DND-41 (cell line): ENCODE results near the gene MSMP.

Experiments
- EZH2 ChIP-seq: IDR thresholded peaks from 3 replicates; pipeline ENCODE4 v1.6.1; 2012; ENCODE audit warnings: borderline replicate concordance, low read depth, mild to moderate bottlenecking, moderate library complexity, low read length, inconsistent platforms; ENCODE audit not compliant: severe bottlenecking
- TF ChIP-seq, protein P1 (sequence below): IDR thresholded peaks from 2 replicates; pipeline ENCODE4 v1.5.1; 2012; ENCODE audit warnings: borderline replicate concordance, low read length, moderate library complexity, mild to moderate bottlenecking; ENCODE audit not compliant: poor library complexity, severe bottlenecking; ENCODE audit errors: extremely low read depth

- no peak for TF ChIP-seq EZH2
- TF ChIP-seq, protein P1, sequence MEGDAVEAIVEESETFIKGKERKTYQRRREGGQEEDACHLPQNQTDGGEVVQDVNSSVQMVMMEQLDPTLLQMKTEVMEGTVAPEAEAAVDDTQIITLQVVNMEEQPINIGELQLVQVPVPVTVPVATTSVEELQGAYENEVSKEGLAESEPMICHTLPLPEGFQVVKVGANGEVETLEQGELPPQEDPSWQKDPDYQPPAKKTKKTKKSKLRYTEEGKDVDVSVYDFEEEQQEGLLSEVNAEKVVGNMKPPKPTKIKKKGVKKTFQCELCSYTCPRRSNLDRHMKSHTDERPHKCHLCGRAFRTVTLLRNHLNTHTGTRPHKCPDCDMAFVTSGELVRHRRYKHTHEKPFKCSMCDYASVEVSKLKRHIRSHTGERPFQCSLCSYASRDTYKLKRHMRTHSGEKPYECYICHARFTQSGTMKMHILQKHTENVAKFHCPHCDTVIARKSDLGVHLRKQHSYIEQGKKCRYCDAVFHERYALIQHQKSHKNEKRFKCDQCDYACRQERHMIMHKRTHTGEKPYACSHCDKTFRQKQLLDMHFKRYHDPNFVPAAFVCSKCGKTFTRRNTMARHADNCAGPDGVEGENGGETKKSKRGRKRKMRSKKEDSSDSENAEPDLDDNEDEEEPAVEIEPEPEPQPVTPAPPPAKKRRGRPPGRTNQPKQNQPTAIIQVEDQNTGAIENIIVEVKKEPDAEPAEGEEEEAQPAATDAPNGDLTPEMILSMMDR: no peak
Observed at GRCh38 chr9:35797311-35798109, 43.4 kb upstream of the MSMP start.
